ENCODE results near the gene CHML.

GRCh38 chr1:241660424-241660972 is 20.3 kb upstream of the CHML start:
- TF ChIP-seq, protein P1, sequence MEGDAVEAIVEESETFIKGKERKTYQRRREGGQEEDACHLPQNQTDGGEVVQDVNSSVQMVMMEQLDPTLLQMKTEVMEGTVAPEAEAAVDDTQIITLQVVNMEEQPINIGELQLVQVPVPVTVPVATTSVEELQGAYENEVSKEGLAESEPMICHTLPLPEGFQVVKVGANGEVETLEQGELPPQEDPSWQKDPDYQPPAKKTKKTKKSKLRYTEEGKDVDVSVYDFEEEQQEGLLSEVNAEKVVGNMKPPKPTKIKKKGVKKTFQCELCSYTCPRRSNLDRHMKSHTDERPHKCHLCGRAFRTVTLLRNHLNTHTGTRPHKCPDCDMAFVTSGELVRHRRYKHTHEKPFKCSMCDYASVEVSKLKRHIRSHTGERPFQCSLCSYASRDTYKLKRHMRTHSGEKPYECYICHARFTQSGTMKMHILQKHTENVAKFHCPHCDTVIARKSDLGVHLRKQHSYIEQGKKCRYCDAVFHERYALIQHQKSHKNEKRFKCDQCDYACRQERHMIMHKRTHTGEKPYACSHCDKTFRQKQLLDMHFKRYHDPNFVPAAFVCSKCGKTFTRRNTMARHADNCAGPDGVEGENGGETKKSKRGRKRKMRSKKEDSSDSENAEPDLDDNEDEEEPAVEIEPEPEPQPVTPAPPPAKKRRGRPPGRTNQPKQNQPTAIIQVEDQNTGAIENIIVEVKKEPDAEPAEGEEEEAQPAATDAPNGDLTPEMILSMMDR (IDR thresholded peaks at IDR 0.05) = no peak
- no peak for TF ChIP-seq POLR2A (IDR thresholded peaks at IDR 0.05)

All from tibial nerve (tissue), 3 donors.